Smooth muscle cell (in vitro differentiated cells): ENCODE data around the gene ROBO3. TPM values are rescaled to one million over a fixed set of nuclear protein-coding genes. Genes with fewer than 3 reads are reported as not detected.

ENCODE experiments used
- DNase-seq: peaks from one replicate; lab custom pipeline; 2025; ENCODE audit not compliant: unreplicated experiment; lab: John Stamatoyannopoulos, UW
- H2AFZ ChIP-seq: fragments of 200-600 bp; sonication (generic); 2 replicates; pipeline ENCODE4 v1.6.0; 2016; ENCODE audit warnings: antibody characterized with exemption, low read depth, mild to moderate bottlenecking
- H3F3A ChIP-seq: fragments of 200-600 bp; sonication (generic); 2 replicates; pipeline ENCODE4 v1.6.0; 2017; ENCODE audit warnings: antibody characterized with exemption, low read depth
- H3K27ac ChIP-seq: fragments of 200-600 bp; sonication (generic); 2 replicates; pipeline ENCODE4 v1.5.1; 2016; ENCODE audit warnings: low read depth, mild to moderate bottlenecking
- H3K27me3 ChIP-seq: fragments of 200-600 bp; sonication (generic); 2 replicates; pipeline ENCODE4 v1.6.1; 2016; ENCODE audit warnings: low read depth, mild to moderate bottlenecking
- H3K36me3 ChIP-seq: fragments of 200-600 bp; sonication (generic); 2 replicates; pipeline ENCODE4 v1.5.1; 2016; ENCODE audit warnings: low read depth
- H3K4me1 ChIP-seq: fragments of 200-600 bp; sonication (generic); 2 replicates; pipeline ENCODE4 v1.5.1; 2016; ENCODE audit warnings: low read depth
- H3K4me2 ChIP-seq: fragments of 200-600 bp; sonication (generic); 2 replicates; pipeline ENCODE4 v1.6.0; 2016; ENCODE audit warnings: mild to moderate bottlenecking
- H3K4me3 ChIP-seq: fragments of 200-600 bp; sonication (generic); 2 replicates; pipeline ENCODE4 v1.5.1; 2016; ENCODE audit warnings: mild to moderate bottlenecking
- H3K79me2 ChIP-seq: fragments of 200-600 bp; sonication (generic); 2 replicates; pipeline ENCODE4 v1.6.0; 2016; ENCODE audit warnings: low read depth, mild to moderate bottlenecking
- H3K9ac ChIP-seq: fragments of 200-600 bp; sonication (generic); 2 replicates; pipeline ENCODE4 v1.6.0; 2016; ENCODE audit warnings: low read depth
- H3K9me3 ChIP-seq: fragments of 200-600 bp; sonication (generic); replicated peaks from 2 replicates; pipeline ENCODE4 v1.5.1; 2016; ENCODE audit warnings: low read depth
- H4K20me1 ChIP-seq: fragments of 200-600 bp; sonication (generic); 2 replicates; pipeline ENCODE4 v1.6.0; 2016; ENCODE audit warnings: low read depth
- WGBS: methylation state at CpG from one replicate; pipeline ENCODE4 v1.1.7; 2016; ENCODE audit warnings: low lambda C conversion rate; 5-methylcytosine and 5-hydroxymethylcytosine counted together
- polyA plus RNA-seq: library from polyadenylated mRNA; unstranded; fragments of >200 nt; fragmentation: Nextera tagmentation; extraction: Ambion mirVana; gene quantifications from 2 replicates; pipeline ENCODE4 v1.2.1, GENCODE V29; 2016
- total RNA-seq: library from RNA; depleted of rRNA; stranded (reverse); fragments of >200 nt; gene quantifications from 2 replicates; pipeline ENCODE4 v1.2.3, GENCODE V29; 2014
- TF ChIP-seq, protein P1 (sequence below): fragments of 200-600 bp; sonication (generic); IDR thresholded peaks from 2 replicates; pipeline ENCODE4 v1.5.1; 2017; ENCODE audit warnings: borderline replicate concordance, mild to moderate bottlenecking, antibody characterized with exemption; ENCODE audit not compliant: insufficient read depth, poor library complexity, severe bottlenecking

The ROBO3 gene
- total and polyA plus RNA-seq, 2 experiments from 2014 or later = 8.9 to 12.8 TPM

DNA sequence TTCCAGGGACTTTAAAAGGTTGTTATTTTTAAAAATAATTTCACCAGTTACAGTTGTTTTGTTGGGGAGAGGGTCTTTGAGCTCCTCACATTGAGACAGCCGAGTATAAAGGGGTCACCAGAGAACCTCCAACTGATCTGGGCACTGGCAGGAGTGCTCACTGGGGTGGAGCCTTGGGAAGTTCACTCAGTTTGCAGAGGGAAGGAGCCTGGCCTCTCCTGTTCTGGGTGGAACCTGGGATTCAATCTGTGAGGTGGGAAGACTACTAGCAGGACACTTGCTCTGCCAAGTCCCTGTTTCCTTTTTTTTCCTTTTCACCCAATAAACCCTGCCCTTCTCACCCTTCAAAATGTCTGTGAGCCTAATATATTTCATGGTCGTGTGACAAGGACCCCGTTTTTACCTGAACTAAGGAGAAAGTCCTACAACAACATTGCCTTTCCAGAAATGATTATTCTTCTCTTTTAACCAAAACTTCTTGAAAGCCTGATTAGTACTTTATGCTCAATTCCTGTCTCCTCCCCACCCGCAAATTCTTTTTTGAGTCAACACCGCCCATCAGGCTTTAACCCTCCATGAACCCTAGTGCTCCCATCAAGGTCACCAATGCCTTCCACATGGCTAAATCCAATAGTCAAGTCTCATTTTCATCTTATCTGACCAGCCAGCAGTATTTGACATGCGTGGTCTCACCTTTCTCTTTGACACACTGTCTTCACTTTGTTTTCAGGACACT is 43.1 kb upstream of the ROBO3 start:
- WGBS = 83% methylated on average over 6 of the region's 6 CpGs
- H3F3A ChIP-seq = no peaks in the 10 kb centered on the region
- no peak overlapping the region for H2AFZ ChIP-seq
- H3K27me3 ChIP-seq = peaks cover 28% of the 10 kb centered on the region
- no peak overlapping the region for H3K9ac ChIP-seq
- no peaks in the 10 kb centered on the region for H3K4me1 ChIP-seq
- TF ChIP-seq, protein P1, sequence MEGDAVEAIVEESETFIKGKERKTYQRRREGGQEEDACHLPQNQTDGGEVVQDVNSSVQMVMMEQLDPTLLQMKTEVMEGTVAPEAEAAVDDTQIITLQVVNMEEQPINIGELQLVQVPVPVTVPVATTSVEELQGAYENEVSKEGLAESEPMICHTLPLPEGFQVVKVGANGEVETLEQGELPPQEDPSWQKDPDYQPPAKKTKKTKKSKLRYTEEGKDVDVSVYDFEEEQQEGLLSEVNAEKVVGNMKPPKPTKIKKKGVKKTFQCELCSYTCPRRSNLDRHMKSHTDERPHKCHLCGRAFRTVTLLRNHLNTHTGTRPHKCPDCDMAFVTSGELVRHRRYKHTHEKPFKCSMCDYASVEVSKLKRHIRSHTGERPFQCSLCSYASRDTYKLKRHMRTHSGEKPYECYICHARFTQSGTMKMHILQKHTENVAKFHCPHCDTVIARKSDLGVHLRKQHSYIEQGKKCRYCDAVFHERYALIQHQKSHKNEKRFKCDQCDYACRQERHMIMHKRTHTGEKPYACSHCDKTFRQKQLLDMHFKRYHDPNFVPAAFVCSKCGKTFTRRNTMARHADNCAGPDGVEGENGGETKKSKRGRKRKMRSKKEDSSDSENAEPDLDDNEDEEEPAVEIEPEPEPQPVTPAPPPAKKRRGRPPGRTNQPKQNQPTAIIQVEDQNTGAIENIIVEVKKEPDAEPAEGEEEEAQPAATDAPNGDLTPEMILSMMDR = no peak
- H4K20me1 ChIP-seq = no peaks in the 10 kb centered on the region
- no peak for DNase-seq
- no peaks in the 10 kb centered on the region for H3K9me3 ChIP-seq
- no peak overlapping the region for H3K27ac ChIP-seq
- no peaks in the 10 kb centered on the region for H3K36me3 ChIP-seq
- no peak overlapping the region for H3K4me2 ChIP-seq
- H3K4me3 ChIP-seq = no peak overlapping the region
- H3K79me2 ChIP-seq = no peaks in the 10 kb centered on the region

DNA sequence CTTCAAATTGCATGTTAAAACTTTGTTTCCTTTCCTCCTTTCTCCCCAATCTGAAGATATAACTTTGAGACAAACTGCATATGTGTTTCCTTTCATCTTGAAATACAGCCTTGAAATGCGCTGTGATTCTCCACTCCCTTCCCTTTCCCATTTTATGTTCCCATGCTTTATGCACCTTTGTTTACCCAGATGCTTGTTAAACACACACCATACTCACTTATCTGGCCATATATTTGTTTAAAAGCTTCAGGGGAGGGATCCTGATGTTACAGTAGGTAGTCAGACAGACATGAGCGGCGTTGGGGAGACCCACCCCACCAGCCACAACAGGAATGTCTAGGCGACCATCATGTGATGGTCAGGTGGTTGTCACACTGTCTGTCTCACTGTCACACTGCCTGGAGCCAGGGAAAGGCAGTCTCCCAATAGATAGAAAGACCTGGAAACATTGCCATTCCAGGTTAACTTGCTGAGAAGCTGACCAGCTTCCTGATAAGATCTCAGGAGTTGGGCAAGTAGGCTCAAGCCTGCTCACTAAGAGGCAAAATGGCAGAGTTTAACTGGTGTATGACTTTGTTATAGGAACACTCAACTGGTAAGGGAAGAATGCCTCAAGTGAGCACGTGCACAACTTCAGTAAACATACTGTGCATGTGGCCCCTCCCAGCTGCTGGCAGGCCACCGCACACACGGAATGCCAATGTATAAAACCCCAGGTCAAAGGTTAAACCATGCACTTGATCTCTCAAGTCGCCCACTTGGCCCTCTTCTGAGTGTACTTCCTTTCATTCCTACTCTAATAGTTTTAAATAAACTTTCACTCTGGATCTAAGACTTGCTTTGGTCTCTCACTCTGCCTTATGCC is 41.5 kb upstream of the ROBO3 start:
- WGBS = 72% methylated on average over 8 of the region's 8 CpGs
- peaks cover 18% of the 10 kb centered on the region for H3K27me3 ChIP-seq
- no peak overlapping the region for H2AFZ ChIP-seq
- H3F3A ChIP-seq = no peaks in the 10 kb centered on the region
- H3K4me3 ChIP-seq = no peak overlapping the region
- H3K36me3 ChIP-seq = no peaks in the 10 kb centered on the region
- no peaks in the 10 kb centered on the region for H3K4me1 ChIP-seq
- no peak overlapping the region for H3K4me2 ChIP-seq
- TF ChIP-seq, protein P1 = no peak
- no peaks in the 10 kb centered on the region for H3K79me2 ChIP-seq
- no peak for DNase-seq
- no peak overlapping the region for H3K27ac ChIP-seq
- H3K9ac ChIP-seq = no peak overlapping the region
- no peaks in the 10 kb centered on the region for H3K9me3 ChIP-seq
- no peaks in the 10 kb centered on the region for H4K20me1 ChIP-seq

DNA sequence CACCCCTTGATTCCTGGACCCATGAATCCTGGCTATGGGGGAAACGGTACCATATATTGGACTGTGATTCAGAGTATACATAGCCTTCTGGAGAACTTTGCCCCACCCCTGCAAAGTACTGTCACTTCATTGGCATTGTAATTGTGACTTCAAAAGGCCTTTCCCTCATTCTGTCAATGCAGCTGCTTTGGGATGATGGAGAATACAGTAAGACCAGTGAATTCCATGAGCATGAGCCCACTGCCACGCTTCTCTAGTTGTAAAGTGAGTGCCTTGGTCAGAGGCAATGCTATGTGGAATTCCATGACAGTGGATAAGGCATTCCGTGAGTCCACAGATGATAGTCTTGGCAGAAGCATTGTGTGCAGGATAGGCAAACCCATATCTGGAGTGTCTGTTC is 39.4 kb upstream of the ROBO3 start:
- Histone ChIP-seq H4K20me1 (no peaks in the 10 kb centered on the region), H3K9ac (no peak overlapping the region), H3K4me2 (no peak overlapping the region), H3K4me1 (no peaks in the 10 kb centered on the region), H3K27me3 (peaks cover 5% of the 10 kb centered on the region), H2AFZ (no peak overlapping the region), H3K79me2 (no peaks in the 10 kb centered on the region), H3K36me3 (no peaks in the 10 kb centered on the region), H3K4me3 (no peak overlapping the region), H3K9me3 (no peaks in the 10 kb centered on the region), H3K27ac (no peak overlapping the region), H3F3A (no peaks in the 10 kb centered on the region)
- 63% methylated on average over 3 of the region's 3 CpGs for WGBS
- no peak for DNase-seq
- TF ChIP-seq, protein P1 = no peak
